ENCODE data around the gene MLX. TPM values are rescaled to one million over a fixed set of nuclear protein-coding genes. Genes with fewer than 3 reads are reported as not detected.
"Not testable (repeated sequence)": the region's sequence is repeated elsewhere in the genome, so short reads cannot be mapped to it uniquely, and the experiment has no call there.

MLX gene
- total and polyA plus RNA-seq, 10 donors: 33.0 to 64.4 (median 48.4) TPM

- 85 to 91% (median 89%) methylated on average over 11 to 14 of the region's 14 CpGs for WGBS, 5 donors
- no peak for TF ChIP-seq POLR2A (IDR thresholded peaks at IDR 0.05)
- no peak for TF ChIP-seq POLR2AphosphoS5 (IDR thresholded peaks at IDR 0.05)
- TF ChIP-seq CTCF (IDR thresholded peaks at IDR 0.05 in 8 of 11, conservative IDR thresholded peaks at IDR 0.05 in 3 of 11): no peak
- H3K9me3 ChIP-seq: no peaks in the 10 kb centered on the region
- H3K27me3 ChIP-seq (replicated peaks in 1 of 7): peaks cover 0 to 4% (median 0%) of the 10 kb centered on the region in 7 donors
- H3K27ac ChIP-seq: no peak overlapping the region
- peaks cover 5 to 25% (median 18%) of the 10 kb centered on the region in 6 donors for H3K4me1 ChIP-seq
- intact Hi-C loops (cut with DNase I; ENCODE audit: low total_unique reads): no loop called here
- H3K36me3 ChIP-seq: peaks cover 0 to 31% (median 14%) of the 10 kb centered on the region in 6 donors
- no peak for DNase-seq
- H3K4me3 ChIP-seq: peak overlapping the region in 3 of 8 donors; percentile 30 to 72 (median 51)
Measured at GRCh38 chr17:42547698-42548069, 19.2 kb upstream of the MLX start.

GRCh38 chr17:42548070-42548837 lies 18.6 kb upstream of the MLX start:
- intact Hi-C loops (cut with DNase I; ENCODE audit: low total_unique reads): no loop called here
- peak; percentile 94 for DNase-seq

GRCh38 chr17:42548993-42549755 lies 17.7 kb upstream of the MLX start:
- Histone ChIP-seq H3K27ac (no peak overlapping the region), H3K4me1 (peaks cover 9 to 40% (median 32%) of the 10 kb centered on the region in 6 donors), H3K27me3 (replicated peaks in 1 of 7) (peaks cover 0 to 4% (median 0%) of the 10 kb centered on the region in 7 donors), H3K36me3 (peaks cover 0 to 24% (median 2%) of the 10 kb centered on the region in 6 donors), H3K4me3 (peak overlapping the region in 3 of 8 donors; percentile 39 to 72 (median 51)), H3K9me3 (no peaks in the 10 kb centered on the region)
- intact Hi-C loops (cut with DNase I; ENCODE audit: low total_unique reads): no loop called here
- no peak for TF ChIP-seq POLR2A (IDR thresholded peaks at IDR 0.05)
- TF ChIP-seq CTCF (IDR thresholded peaks at IDR 0.05 in 8 of 11, conservative IDR thresholded peaks at IDR 0.05 in 3 of 11): no peak
- no peak for TF ChIP-seq POLR2AphosphoS5 (IDR thresholded peaks at IDR 0.05)
- no peak for DNase-seq
- WGBS, 5 donors: 74 to 84% (median 81%) methylated on average over 14 of the region's 14 CpGs

More at GRCh38 chr17:42548070-42548837, 18.6 kb upstream of the MLX start:
- H3K27me3 ChIP-seq (replicated peaks in 1 of 7): peaks cover 0 to 4% (median 0%) of the 10 kb centered on the region in 7 donors
- no peak for TF ChIP-seq POLR2A (IDR thresholded peaks at IDR 0.05)
- TF ChIP-seq POLR2AphosphoS5 (IDR thresholded peaks at IDR 0.05): peak; percentile 70 to 84 (median 75)
- TF ChIP-seq CTCF (IDR thresholded peaks at IDR 0.05 in 8 of 11, conservative IDR thresholded peaks at IDR 0.05 in 3 of 11): peak in 9 of 11 experiments; percentile 20 to 66 (median 53)
- 18 to 35% (median 21%) methylated on average over 46 to 74 of the region's 74 CpGs for WGBS, 5 donors
- H3K36me3 ChIP-seq: peaks cover 0 to 31% (median 10%) of the 10 kb centered on the region in 6 donors
- peaks cover 7 to 31% (median 23%) of the 10 kb centered on the region in 6 donors for H3K4me1 ChIP-seq
- peak overlapping the region; percentile 22 to 72 (median 36) for H3K4me3 ChIP-seq
- H3K9me3 ChIP-seq: no peaks in the 10 kb centered on the region
- peak overlapping the region in 2 of 8 donors; percentile 17 to 48 for H3K27ac ChIP-seq

GRCh38 chr17:42552736-42553135 lies 14.2 kb upstream of the MLX start, which contains the start of gene HSD17B1:
TSS of gene HSD17B1 (plus strand) at chr17:42552923. CDS start at chr17:42552934, 11 bp downstream.
- peak within 1 kb of the TSS in 7 of 8 donors; percentile 60 to 94 (median 73) for H3K4me3 ChIP-seq
- DNase-seq; H3K9me3 ChIP-seq; intact Hi-C loops (cut with DNase I; ENCODE audit: low total_unique reads); H3K27me3 ChIP-seq (replicated peaks in 1 of 7): not testable (repeated sequence)
- 87 to 98% (median 94%) methylated on average over 11 to 15 of the region's 15 CpGs for WGBS, 5 donors
- H3K36me3 ChIP-seq: peaks cover 0 to 12% (median 0%) of the 10 kb centered on the region in 6 donors
- H3K27ac ChIP-seq: peak within 1 kb of the TSS in 7 of 8 donors; percentile 87 to 98 (median 91)
- H3K4me1 ChIP-seq: peaks cover 16 to 56% (median 46%) of the 10 kb centered on the region in 6 donors
